ENCODE measurements around the gene ZNF148.

The ZNF148 gene

DNA sequence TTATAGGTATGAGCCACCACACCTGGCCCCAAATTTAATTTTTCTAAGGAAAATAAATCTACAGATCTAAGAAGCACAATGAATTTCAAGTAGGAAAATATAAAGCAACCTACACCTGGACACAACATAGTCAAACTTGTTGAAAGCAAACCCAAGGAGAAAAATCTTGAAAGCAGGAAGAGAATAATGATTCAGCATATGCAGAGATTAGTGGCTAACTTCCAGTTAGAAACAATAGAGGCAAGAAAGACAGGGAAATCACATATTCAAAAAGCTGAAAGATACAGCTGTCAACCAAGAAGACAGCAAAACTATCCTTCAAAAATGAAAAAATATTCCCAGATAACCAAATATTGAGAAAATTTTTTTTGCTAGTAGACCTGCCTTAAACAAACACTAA is 49.4 kb downstream of the ZNF148 start:
- H3K27ac ChIP-seq = no peak overlapping the region
- TF ChIP-seq, protein P1, sequence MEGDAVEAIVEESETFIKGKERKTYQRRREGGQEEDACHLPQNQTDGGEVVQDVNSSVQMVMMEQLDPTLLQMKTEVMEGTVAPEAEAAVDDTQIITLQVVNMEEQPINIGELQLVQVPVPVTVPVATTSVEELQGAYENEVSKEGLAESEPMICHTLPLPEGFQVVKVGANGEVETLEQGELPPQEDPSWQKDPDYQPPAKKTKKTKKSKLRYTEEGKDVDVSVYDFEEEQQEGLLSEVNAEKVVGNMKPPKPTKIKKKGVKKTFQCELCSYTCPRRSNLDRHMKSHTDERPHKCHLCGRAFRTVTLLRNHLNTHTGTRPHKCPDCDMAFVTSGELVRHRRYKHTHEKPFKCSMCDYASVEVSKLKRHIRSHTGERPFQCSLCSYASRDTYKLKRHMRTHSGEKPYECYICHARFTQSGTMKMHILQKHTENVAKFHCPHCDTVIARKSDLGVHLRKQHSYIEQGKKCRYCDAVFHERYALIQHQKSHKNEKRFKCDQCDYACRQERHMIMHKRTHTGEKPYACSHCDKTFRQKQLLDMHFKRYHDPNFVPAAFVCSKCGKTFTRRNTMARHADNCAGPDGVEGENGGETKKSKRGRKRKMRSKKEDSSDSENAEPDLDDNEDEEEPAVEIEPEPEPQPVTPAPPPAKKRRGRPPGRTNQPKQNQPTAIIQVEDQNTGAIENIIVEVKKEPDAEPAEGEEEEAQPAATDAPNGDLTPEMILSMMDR (IDR thresholded peaks at IDR 0.05) = no peak
- no peak for TF ChIP-seq ZFX (IDR thresholded peaks at IDR 0.05; ENCODE audit: borderline replicate concordance)

DNA sequence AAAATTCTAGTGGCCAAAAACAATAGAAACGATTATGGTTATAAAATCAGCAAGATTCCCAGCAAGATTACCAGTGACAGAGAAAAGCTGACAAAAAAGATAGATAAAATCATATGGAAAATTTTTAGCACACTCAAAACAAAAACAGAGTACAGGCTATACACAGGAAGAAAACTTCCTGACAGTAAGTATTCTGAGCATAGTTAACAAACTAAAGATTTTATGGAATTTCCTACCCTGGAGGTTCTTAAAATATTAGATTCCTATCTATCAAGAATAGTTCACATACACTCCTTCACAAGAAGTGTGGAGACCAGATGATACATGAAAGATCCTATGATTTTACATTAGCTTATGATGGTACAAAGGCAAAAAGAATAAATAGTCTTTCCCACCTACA is 50.8 kb downstream of the ZNF148 start:
- TF ChIP-seq, protein P1 (IDR thresholded peaks at IDR 0.05) = no peak
- no peak for TF ChIP-seq ZFX (IDR thresholded peaks at IDR 0.05; ENCODE audit: borderline replicate concordance)

DNA sequence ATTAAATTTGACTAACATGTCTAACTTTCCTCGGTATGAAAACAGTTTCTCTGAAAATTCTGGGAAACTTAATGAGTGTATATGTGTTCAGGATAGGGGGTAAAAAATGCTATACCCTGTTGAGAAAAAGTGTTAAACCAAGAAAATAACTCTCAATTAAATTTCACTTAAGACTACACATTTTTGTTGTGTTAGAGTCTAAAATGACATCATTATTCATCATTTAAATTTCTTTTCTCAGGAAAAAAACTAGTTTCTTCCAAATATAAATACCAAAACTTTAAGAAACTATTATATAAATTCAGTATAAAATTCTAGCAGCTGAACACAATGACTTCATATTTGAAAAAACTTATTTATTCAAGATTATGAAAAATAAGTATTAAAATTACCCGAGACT is 52.2 kb downstream of the ZNF148 start:
- TF ChIP-seq ZFX (IDR thresholded peaks at IDR 0.05; ENCODE audit: borderline replicate concordance) = no peak
- TF ChIP-seq, protein P1 (IDR thresholded peaks at IDR 0.05) = no peak
- H3K27ac ChIP-seq = no peak overlapping the region

More for the DNA sequence above, 50.8 kb downstream of the ZNF148 start:
- no peak overlapping the region for H3K27ac ChIP-seq

DNA sequence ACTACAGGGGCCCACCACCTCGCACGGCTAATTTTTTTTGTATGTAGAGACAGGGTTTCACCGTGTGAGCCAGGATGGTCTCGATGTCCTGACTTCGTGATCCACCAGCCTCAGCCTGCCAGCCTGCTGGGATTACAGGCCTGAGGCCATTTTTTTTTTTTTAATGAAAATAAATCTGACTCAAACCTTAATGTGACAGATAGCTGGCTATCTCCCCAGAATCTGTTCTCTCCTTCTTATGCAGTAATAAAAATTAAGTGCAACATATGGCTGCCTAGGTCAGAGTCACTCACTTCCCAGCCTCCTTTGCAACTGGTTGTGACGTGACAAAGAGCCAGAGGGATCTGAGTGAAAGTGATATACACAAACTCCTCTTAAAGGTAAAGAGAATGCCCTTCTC is 53.0 kb downstream of the ZNF148 start:
- no peak overlapping the region for H3K27ac ChIP-seq

DNA sequence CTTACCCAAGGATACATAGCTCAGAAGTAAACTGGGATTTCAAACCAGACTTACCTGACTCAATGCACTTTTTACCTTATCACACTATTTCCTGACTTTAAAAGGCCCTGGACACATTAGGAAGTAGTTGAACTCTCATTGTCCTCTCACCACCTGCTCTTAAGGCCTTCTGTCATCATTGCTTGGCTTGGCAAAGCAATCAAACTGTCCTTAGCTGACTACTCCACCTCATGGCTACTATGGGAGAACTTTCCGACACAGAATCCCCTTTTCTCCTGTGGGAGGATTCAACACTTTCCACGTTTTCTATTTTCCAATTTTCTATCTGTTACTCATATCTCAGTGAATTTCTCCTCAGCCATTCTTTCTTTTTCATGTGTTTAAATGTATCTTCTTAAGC is 55.4 kb downstream of the ZNF148 start:
- H3K27ac ChIP-seq = no peak overlapping the region
- TF ChIP-seq, protein P1 (IDR thresholded peaks at IDR 0.05) = no peak
- TF ChIP-seq ZFX (IDR thresholded peaks at IDR 0.05; ENCODE audit: borderline replicate concordance) = no peak

More for the DNA sequence above, 53.0 kb downstream of the ZNF148 start:
- TF ChIP-seq, protein P1 (IDR thresholded peaks at IDR 0.05) = no peak
- TF ChIP-seq ZFX (IDR thresholded peaks at IDR 0.05; ENCODE audit: borderline replicate concordance) = no peak

DNA sequence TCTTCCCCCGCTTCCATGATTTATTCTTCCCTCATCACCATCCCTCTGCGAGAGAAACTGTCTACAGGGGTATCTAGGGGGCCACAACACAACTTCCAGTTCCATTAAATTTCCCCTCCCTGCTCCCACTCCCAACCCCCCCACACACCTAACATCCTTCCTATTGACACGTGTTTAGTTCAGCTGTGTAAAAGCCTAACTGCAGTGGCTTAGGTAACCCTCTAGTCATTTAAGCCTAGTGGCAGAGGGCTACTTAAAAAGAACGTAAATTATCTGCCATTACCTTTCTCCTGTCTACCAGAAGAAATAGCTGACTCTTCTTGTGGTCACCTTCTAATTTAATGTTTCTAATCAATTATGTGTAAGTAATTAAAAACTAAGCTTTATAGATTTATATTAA is 56.3 kb downstream of the ZNF148 start:
- TF ChIP-seq, protein P1 (IDR thresholded peaks at IDR 0.05) = no peak
- no peak for TF ChIP-seq ZFX (IDR thresholded peaks at IDR 0.05; ENCODE audit: borderline replicate concordance)
- H3K27ac ChIP-seq = no peak overlapping the region

DNA sequence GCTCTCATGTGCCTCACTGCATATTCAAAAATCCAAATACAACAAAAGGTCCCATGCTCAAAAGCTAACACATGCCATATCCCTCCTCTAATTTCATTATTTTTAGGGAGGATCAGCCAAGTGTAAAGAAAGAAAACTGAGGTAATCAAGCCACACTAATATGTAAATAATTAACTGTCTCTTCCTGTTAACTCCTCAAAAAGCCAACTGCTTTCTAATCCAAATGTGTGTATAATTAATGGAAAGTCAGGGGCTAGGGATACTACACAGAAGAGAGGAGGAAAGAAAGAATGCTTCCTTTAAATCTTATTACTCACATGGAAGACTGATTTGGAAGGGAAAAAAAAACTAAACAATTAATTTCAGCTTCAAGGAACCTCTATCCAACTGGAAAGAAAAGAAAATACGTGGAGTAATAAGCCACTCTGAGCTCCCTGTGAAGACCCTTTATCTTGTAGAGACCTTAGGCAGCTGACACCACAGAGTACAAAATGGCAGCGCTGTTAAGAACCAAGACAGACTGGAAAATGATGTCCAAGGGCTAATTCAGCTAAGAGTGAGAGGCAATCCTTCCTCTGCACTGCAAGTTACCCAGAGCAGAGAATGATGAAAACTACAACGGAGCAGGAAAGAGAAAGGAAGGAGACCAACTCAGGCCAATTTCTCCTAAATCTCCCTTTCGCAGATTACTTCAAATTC is 56.8 kb downstream of the ZNF148 start:
- no peak for TF ChIP-seq ZFX (IDR thresholded peaks at IDR 0.05; ENCODE audit: borderline replicate concordance)
- TF ChIP-seq, protein P1 (IDR thresholded peaks at IDR 0.05) = no peak
- H3K27ac ChIP-seq = no peak overlapping the region

Measured in 22Rv1 (cell line).